Inferior parietal cortex (tissue), 1 donor: ENCODE results near the gene MXD4.
"Not testable (repeated sequence)": the region's sequence is repeated elsewhere in the genome, so short reads cannot be mapped to it uniquely, and the experiment has no call there.

Source experiments
- DNase-seq: peaks from one replicate; pipeline ENCODE4 v3.0.0-alpha.2; 2016; ENCODE audit errors: extremely low spot score

Gene MXD4

GRCh38 chr4:2275546-2276251, 13.8 kb upstream of the MXD4 start:
- DNase-seq, result peak; percentile 43

GRCh38 chr4:2275044-2275397, 13.1 kb upstream of the MXD4 start:
- not testable (repeated sequence) for DNase-seq

- DNase-seq, result no peak
Measured at GRCh38 chr4:2274320-2275043, 12.6 kb upstream of the MXD4 start.

- no peak for DNase-seq
Measured at GRCh38 chr4:2273657-2274319, 11.9 kb upstream of the MXD4 start.

GRCh38 chr4:2273221-2273620, 11.3 kb upstream of the MXD4 start:
- no peak for DNase-seq

- DNase-seq, result no peak
Measured at GRCh38 chr4:2272828-2273120, 10.9 kb upstream of the MXD4 start.

GRCh38 chr4:2272026-2272827, 10.3 kb upstream of the MXD4 start:
- peak; percentile 4 for DNase-seq

GRCh38 chr4:2271279-2272025, 9.5 kb upstream of the MXD4 start:
- no peak for DNase-seq

- DNase-seq, result no peak
Measured at GRCh38 chr4:2270341-2271165, 8.6 kb upstream of the MXD4 start.

- peak; percentile 18 for DNase-seq
Measured at GRCh38 chr4:2269618-2270163, 7.8 kb upstream of the MXD4 start.

GRCh38 chr4:2269206-2269531, 7.3 kb upstream of the MXD4 start:
- no peak for DNase-seq

- DNase-seq, result no peak
Measured at GRCh38 chr4:2268357-2269205, 6.7 kb upstream of the MXD4 start.

GRCh38 chr4:2267841-2268240, 5.9 kb upstream of the MXD4 start:
- DNase-seq, result no peak

- DNase-seq, result no peak
Measured at GRCh38 chr4:2267320-2267811, 5.5 kb upstream of the MXD4 start.

- DNase-seq, result no peak
Measured at GRCh38 chr4:2266821-2267220, 4.9 kb upstream of the MXD4 start.

- no peak for DNase-seq
Measured at GRCh38 chr4:2266181-2266580, 4.3 kb upstream of the MXD4 start.

- no peak for DNase-seq
Measured at GRCh38 chr4:2265113-2266110, 3.5 kb upstream of the MXD4 start.

- no peak for DNase-seq
Measured at GRCh38 chr4:2264481-2265041, 2.7 kb upstream of the MXD4 start.
